Retinal pigment epithelial cell (primary cell): Measurements from ENCODE around the gene SSBP3.
A peak's percentile ranks its signal among the peaks of the same experiment; 100 is the strongest.

ENCODE experiments used
- DNase-seq: peaks from one replicate; pipeline ENCODE4 v3.0.0-alpha.2; 2010; ENCODE audit warnings: low read depth
- H3K4me3 ChIP-seq: 2 replicates; pipeline ENCODE4 v1.5.1; 2011; ENCODE audit warnings: mild to moderate bottlenecking, low read length, control low read depth, moderate library complexity
- TF ChIP-seq, protein P1 (sequence below): conservative IDR thresholded peaks from 2 replicates; pipeline ENCODE4 v1.5.1; 2011; ENCODE audit warnings: low read depth, low read length, control low read depth, inconsistent platforms

SSBP3 gene

DNA sequence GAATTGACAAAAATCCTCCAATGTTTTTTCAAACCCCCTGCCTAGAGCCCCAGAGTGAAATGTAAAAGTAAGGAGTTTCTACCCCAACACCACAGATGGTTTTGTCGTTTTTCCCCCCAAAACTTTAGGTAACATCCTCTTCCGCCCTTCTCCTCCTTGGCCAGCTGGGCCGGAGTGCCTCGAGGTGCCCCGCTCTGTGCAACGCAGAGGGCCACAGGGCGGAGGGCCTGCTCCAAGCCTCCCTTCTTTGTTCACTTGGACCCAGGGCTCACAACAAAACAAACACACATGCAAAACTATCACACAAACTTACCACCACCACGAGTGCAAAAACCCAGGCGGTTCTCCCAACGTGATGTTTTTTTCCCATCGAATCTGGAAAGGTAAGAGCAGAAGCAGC, 1.9 kb downstream of the SSBP3 start:
- DNase-seq, result no peak
- TF ChIP-seq, protein P1, sequence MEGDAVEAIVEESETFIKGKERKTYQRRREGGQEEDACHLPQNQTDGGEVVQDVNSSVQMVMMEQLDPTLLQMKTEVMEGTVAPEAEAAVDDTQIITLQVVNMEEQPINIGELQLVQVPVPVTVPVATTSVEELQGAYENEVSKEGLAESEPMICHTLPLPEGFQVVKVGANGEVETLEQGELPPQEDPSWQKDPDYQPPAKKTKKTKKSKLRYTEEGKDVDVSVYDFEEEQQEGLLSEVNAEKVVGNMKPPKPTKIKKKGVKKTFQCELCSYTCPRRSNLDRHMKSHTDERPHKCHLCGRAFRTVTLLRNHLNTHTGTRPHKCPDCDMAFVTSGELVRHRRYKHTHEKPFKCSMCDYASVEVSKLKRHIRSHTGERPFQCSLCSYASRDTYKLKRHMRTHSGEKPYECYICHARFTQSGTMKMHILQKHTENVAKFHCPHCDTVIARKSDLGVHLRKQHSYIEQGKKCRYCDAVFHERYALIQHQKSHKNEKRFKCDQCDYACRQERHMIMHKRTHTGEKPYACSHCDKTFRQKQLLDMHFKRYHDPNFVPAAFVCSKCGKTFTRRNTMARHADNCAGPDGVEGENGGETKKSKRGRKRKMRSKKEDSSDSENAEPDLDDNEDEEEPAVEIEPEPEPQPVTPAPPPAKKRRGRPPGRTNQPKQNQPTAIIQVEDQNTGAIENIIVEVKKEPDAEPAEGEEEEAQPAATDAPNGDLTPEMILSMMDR, result no peak
- no peak overlapping the region for H3K4me3 ChIP-seq

- H3K4me3 ChIP-seq, result peak overlapping the region; percentile 6
- DNase-seq, result no peak
- TF ChIP-seq, protein P1, result no peak
Observed at GRCh38 chr1:54403808-54404261, 2.4 kb downstream of the SSBP3 start.

DNA sequence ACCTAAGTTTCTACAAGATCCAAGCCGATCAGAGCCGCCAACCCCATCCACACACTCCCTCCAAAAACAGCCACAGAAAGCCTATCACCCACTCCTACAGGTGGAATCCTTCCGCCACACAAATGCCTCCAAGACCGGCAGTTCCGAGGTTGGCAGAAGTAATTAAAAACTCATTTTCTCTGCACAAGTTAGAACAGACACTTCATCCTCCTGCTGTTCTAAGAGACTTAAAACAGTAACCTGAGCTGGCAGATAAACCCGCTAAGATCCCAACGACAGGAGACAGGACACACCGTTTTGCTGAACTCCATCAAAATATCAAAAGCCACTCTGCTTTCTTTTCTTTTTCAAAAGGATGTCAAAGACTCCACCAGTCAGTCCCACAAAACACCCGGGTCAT, 2.8 kb downstream of the SSBP3 start:
- DNase-seq, result no peak
- no peak overlapping the region for H3K4me3 ChIP-seq
- TF ChIP-seq, protein P1, result no peak

DNA sequence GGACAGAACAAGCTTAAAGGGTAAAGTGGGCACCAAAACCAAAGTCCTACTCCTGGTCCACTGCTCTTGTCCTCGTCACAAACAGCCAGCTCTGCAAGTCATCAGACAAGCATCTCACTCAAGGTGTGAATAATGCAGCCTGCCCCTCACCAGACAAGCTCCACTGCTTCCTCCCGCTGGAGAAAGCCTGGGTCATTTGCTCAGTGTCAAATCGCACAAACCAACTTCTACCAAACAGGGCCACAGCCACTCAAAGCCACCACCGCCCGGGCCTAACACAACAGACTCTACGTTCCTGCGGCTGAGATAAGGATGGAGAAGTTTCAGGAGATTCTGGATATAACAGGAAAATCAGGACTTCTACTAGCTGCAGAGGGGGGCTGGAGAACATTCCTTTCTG, 3.3 kb downstream of the SSBP3 start:
- no peak for DNase-seq
- H3K4me3 ChIP-seq, result no peak overlapping the region
- TF ChIP-seq, protein P1, result no peak

GRCh38 chr1:54401799-54402198, 4.4 kb downstream of the SSBP3 start:
- no peak overlapping the region for H3K4me3 ChIP-seq
- no peak for DNase-seq
- TF ChIP-seq, protein P1, result no peak

- H3K4me3 ChIP-seq, result no peak overlapping the region
- no peak for DNase-seq
- TF ChIP-seq, protein P1, result no peak
Observed at GRCh38 chr1:54400329-54400728, 5.9 kb downstream of the SSBP3 start.

DNA sequence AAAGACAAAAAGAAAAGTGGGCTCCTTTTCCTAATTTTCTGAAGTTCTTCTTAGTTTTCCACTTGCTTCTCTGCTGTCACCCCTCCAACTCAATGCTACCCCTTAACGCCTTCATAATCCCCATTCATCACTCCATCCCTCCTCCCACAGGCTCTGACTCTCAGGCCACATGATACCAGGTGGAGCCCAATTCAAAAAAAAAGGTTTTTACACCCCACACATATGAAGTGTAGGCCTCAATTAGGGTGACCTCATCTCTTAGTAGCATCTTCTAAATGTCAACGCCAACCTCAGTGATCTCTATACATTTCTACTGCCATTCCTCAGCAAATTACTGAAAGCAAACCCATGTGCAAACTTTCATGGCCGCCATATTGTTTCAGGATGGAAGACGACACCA, 6.4 kb downstream of the SSBP3 start:
- DNase-seq, result no peak
- TF ChIP-seq, protein P1, result no peak
- no peak overlapping the region for H3K4me3 ChIP-seq
